PC-9 (cell line): ENCODE results near the gene MYO1A. TPM values are rescaled to one million over a fixed set of nuclear protein-coding genes. Genes with fewer than 3 reads are reported as not detected.

Experiments used
- BruUV-seq: library from RNA; stranded (reverse); fragments of 400-500 nt; replicated peaks from 2 replicates; lab custom pipeline; 2021; lab: Mats Ljungman, UMichigan
- CTCF ChIA-PET: fragments of 300-600 bp; sonication (Branson Sonifier 250); formaldehyde crosslinking; loops from one replicate; lab custom pipeline; 2022; ENCODE audit warnings: antibody characterized with exemption; lab: Charles Lee
- POLR2A ChIA-PET: fragments of 300-600 bp; sonication (Branson Sonifier 250); formaldehyde crosslinking; loops from one replicate; lab custom pipeline; 2022; ENCODE audit warnings: antibody characterized with exemption; ENCODE audit not compliant: unreplicated experiment; lab: Charles Lee
- DNase-seq, 2 experiments: peaks; one replicate each; pipeline versions ENCODE4 v3.0.0 to v3.0.0-alpha.2; 2015 to 2022; ENCODE audit warnings: mixed read lengths in 1 of 2
- H2AFZ ChIP-seq: fragments of 200-600 bp; sonication (generic); 2 replicates; pipeline ENCODE4 v1.8.1; 2017; ENCODE audit warnings: antibody characterized with exemption
- H3F3A ChIP-seq: fragments of 200-600 bp; sonication (generic); 2 replicates; pipeline ENCODE4 v1.8.1; 2017; ENCODE audit warnings: antibody characterized with exemption, mild to moderate bottlenecking, low read depth; ENCODE audit not compliant: insufficient read depth
- H3K27ac ChIP-seq: fragments of 200-600 bp; sonication (generic); 2 replicates; pipeline ENCODE4 v1.6.1; 2016; ENCODE audit warnings: mixed run types
- H3K27me3 ChIP-seq: fragments of 200-600 bp; sonication (generic); 2 replicates; pipeline ENCODE4 v1.6.1; 2016; ENCODE audit warnings: low read depth, mixed run types; ENCODE audit not compliant: insufficient read depth
- H3K36me3 ChIP-seq: fragments of 200-600 bp; sonication (generic); 2 replicates; pipeline ENCODE4 v1.6.1; 2016; ENCODE audit warnings: low read depth, mixed run types
- H3K4me1 ChIP-seq: fragments of 200-600 bp; sonication (generic); replicated peaks from 2 replicates; pipeline ENCODE4 v1.6.1; 2016; ENCODE audit warnings: mixed run types; ENCODE audit not compliant: insufficient read depth
- H3K4me2 ChIP-seq: fragments of 200-600 bp; sonication (generic); 2 replicates; pipeline ENCODE4 v1.6.1; 2017; ENCODE audit warnings: mixed run types
- H3K4me3 ChIP-seq: fragments of 200-600 bp; sonication (generic); 2 replicates; pipeline ENCODE4 v1.6.1; 2016; ENCODE audit warnings: mixed run types
- H3K79me2 ChIP-seq: fragments of 200-600 bp; sonication (generic); 2 replicates; pipeline ENCODE4 v1.6.1; 2017; ENCODE audit warnings: low read depth, mixed run types
- H3K9me2 ChIP-seq: fragments of 200-600 bp; sonication (generic); 2 replicates; pipeline ENCODE4 v1.8.1; 2017; ENCODE audit warnings: mild to moderate bottlenecking; ENCODE audit not compliant: insufficient read depth
- H3K9me3 ChIP-seq: fragments of 200-600 bp; sonication (generic); 2 replicates; pipeline ENCODE4 v1.8.1; 2016; ENCODE audit warnings: low read depth; ENCODE audit not compliant: insufficient read depth
- H4K20me1 ChIP-seq: fragments of 200-600 bp; sonication (generic); 2 replicates; pipeline ENCODE4 v1.8.1; 2017; ENCODE audit not compliant: insufficient read depth
- CTCF ChIP-seq: fragments of 200-600 bp; sonication (generic); conservative IDR thresholded peaks from 2 replicates; pipeline ENCODE4 v1.6.1; 2017; ENCODE audit warnings: mixed run types, antibody characterized with exemption, mild to moderate bottlenecking, moderate library complexity
- EZH2 ChIP-seq: fragments of 200-600 bp; sonication (generic); IDR thresholded peaks from 2 replicates; pipeline ENCODE4 v1.8.0; 2017; ENCODE audit warnings: antibody characterized with exemption, low read depth
- intact Hi-C: fragments of 100-400 bp; cut with micrococcal nuclease; formaldehyde crosslinking; loops from one replicate; pipeline ENCODE4 v1.10.0; 2022; ENCODE audit not compliant: unreplicated experiment
- total RNA-seq: library from RNA; stranded (reverse); gene quantifications from 2 replicates; pipeline ENCODE4 v1.2.3, GENCODE V29; 2021

Gene MYO1A
- total RNA-seq, 1 experiment from 2014 or later = not detected

GRCh38 chr12:57085999-57086492 is 36.1 kb upstream of the MYO1A start:
- Histone ChIP-seq H2AFZ (peak overlapping the region; percentile 92; the same call in 1 of the 2 replicates), H3K27me3 (no peaks in the 10 kb centered on the region), H4K20me1 (no peaks in the 10 kb centered on the region), H3K9me2 (no peaks in the 10 kb centered on the region), H3K9me3 (no peaks in the 10 kb centered on the region), H3K27ac (no peak overlapping the region), H3K4me3 (peak overlapping the region; percentile 94; the same call in 1 of the 2 replicates), H3K79me2 (no peaks in the 10 kb centered on the region), H3F3A (peaks cover 22% of the 10 kb centered on the region; the same call in 1 of the 2 replicates), H3K4me2 (peak overlapping the region; percentile 96), H3K4me1 (peaks cover 5% of the 10 kb centered on the region; the same call in 1 of the 2 replicates), H3K36me3 (no peaks in the 10 kb centered on the region)
- POLR2A ChIA-PET = interaction anchor here (0.9 to 1.0 kb wide), 2 partner anchors 26 to 42 kb away, joined by 5 read pairs; partner anchors contain the start of gene LRP1
- DNase-seq = no peak
- intact Hi-C loops = loop anchor here (5.0 kb wide), 1 partner anchor 449 kb away; no protein-coding TSS in a partner anchor
- TF ChIP-seq EZH2 (no peak), CTCF (no peak)
- CTCF ChIA-PET = no interaction called here
- no TSS peak for BruUV-seq

- peaks cover 18% of the 10 kb centered on the region for H3K79me2 ChIP-seq
These were observed 30.9 kb upstream of the MYO1A start for GRCh38 chr12:57080855-57081254.

GRCh38 chr12:57079821-57080220 is 29.9 kb upstream of the MYO1A start:
- H3F3A ChIP-seq = peaks cover 6% of the 10 kb centered on the region; the same call in 1 of the 2 replicates
- H3K36me3 ChIP-seq = no peaks in the 10 kb centered on the region
- H4K20me1 ChIP-seq = no peaks in the 10 kb centered on the region
- H3K4me1 ChIP-seq = peaks cover 13% of the 10 kb centered on the region
- peak overlapping the region; percentile 74; the same call in 1 of the 2 replicates for H2AFZ ChIP-seq
- peaks cover 18% of the 10 kb centered on the region for H3K79me2 ChIP-seq
- POLR2A ChIA-PET = interaction anchor here (0.6 kb wide), 1 partner anchor 10 kb away, joined by 6 read pairs; no protein-coding TSS in a partner anchor
- peak overlapping the region; percentile 74 for H3K4me2 ChIP-seq
- no peak for DNase-seq
- no peaks in the 10 kb centered on the region for H3K9me3 ChIP-seq
- H3K9me2 ChIP-seq = no peaks in the 10 kb centered on the region
- TF ChIP-seq CTCF = no peak
- TF ChIP-seq EZH2 = no peak
- CTCF ChIA-PET = interaction anchor here (0.7 to 2.6 kb wide), 5 partner anchors 13 to 134 kb away, joined by 3 to 23 read pairs (median 3); partner anchors contain the start of gene STAT6
- no peaks in the 10 kb centered on the region for H3K27me3 ChIP-seq
- intact Hi-C loops = loop anchor here (1.0 to 2.0 kb wide), 2 partner anchors 7 to 33 kb away; no protein-coding TSS in a partner anchor
- H3K27ac ChIP-seq = peak overlapping the region; percentile 59; the same call in 1 of the 2 replicates
- H3K4me3 ChIP-seq = peak overlapping the region; percentile 53; the same call in 1 of the 2 replicates
- BruUV-seq = no TSS peak

More at GRCh38 chr12:57080855-57081254, 30.9 kb upstream of the MYO1A start:
- H3K4me1 ChIP-seq = peaks cover 16% of the 10 kb centered on the region
- H3K36me3 ChIP-seq = no peaks in the 10 kb centered on the region
- H3K27me3 ChIP-seq = no peaks in the 10 kb centered on the region
- BruUV-seq = no TSS peak
- H3K4me2 ChIP-seq = no peak overlapping the region
- no peaks in the 10 kb centered on the region for H3K9me3 ChIP-seq
- no peak overlapping the region for H2AFZ ChIP-seq
- ChIA-PET POLR2A (interaction anchor here (0.7 kb wide), 1 partner anchor 22 kb away, joined by 4 read pairs; no protein-coding TSS in a partner anchor), CTCF (no interaction called here)
- DNase-seq = no peak
- no peaks in the 10 kb centered on the region for H4K20me1 ChIP-seq
- H3K27ac ChIP-seq = no peak overlapping the region
- no peak overlapping the region for H3K4me3 ChIP-seq
- TF ChIP-seq EZH2 (no peak), CTCF (no peak)
- peaks cover 7% of the 10 kb centered on the region; the same call in 1 of the 2 replicates for H3F3A ChIP-seq
- no peaks in the 10 kb centered on the region for H3K9me2 ChIP-seq
- intact Hi-C loops = no loop called here
